HG03280 (cell line): Measurements from ENCODE around the gene CDC14B.
"Not testable (repeated sequence)": the region's sequence is repeated elsewhere in the genome, so short reads cannot be mapped to it uniquely, and the experiment has no call there.

Source experiments
- ATAC-seq: cut with Tn5 transposase; IDR thresholded peaks from one replicate; pipeline ENCODE4 v1.9.1; 2021; ENCODE audit warnings: mild to moderate bottlenecking, moderate library complexity; ENCODE audit not compliant: unreplicated experiment

CDC14B gene

DNA sequence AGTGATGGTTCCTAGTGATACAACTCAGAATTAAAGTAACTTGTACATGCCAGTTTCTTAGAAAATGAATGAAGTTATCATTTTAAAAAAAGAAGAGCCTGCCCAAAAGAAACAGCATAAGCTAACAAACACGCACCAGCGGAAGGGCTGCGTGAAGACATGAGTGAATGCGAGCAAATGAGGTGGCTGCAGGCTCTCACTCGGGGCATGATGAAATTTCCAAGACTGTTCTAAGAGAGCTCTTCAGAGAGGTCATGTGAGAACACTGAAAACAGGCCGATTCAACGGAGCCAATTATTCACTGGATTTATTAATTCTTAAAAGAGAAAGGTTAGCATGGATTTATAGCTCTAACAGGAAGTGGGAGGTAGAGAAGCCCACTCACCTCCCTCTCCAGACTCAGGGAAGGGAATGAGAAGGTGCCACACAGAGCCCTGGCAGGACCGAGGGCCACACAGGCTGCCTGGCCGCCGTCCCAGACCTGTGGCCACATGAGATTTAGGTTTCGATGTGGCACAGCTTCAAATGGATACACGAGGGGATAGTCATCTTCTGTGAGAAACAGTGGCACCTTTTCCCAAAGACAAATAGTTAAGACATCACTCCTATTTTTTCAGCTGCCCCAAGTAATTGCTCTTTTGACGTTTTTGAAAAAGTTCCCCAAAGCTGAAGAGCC, 114.2 kb downstream of the CDC14B start:
- no peak for ATAC-seq

- ATAC-seq = no peak
Measured at GRCh38 chr9:96503918-96504317, 115.7 kb downstream of the CDC14B start.

- not testable (repeated sequence) for ATAC-seq
Measured at GRCh38 chr9:96503374-96503748, 116.3 kb downstream of the CDC14B start.

GRCh38 chr9:96502539-96503373, 116.9 kb downstream of the CDC14B start:
- no peak for ATAC-seq

GRCh38 chr9:96501633-96502538, 117.8 kb downstream of the CDC14B start:
- ATAC-seq = no peak

DNA sequence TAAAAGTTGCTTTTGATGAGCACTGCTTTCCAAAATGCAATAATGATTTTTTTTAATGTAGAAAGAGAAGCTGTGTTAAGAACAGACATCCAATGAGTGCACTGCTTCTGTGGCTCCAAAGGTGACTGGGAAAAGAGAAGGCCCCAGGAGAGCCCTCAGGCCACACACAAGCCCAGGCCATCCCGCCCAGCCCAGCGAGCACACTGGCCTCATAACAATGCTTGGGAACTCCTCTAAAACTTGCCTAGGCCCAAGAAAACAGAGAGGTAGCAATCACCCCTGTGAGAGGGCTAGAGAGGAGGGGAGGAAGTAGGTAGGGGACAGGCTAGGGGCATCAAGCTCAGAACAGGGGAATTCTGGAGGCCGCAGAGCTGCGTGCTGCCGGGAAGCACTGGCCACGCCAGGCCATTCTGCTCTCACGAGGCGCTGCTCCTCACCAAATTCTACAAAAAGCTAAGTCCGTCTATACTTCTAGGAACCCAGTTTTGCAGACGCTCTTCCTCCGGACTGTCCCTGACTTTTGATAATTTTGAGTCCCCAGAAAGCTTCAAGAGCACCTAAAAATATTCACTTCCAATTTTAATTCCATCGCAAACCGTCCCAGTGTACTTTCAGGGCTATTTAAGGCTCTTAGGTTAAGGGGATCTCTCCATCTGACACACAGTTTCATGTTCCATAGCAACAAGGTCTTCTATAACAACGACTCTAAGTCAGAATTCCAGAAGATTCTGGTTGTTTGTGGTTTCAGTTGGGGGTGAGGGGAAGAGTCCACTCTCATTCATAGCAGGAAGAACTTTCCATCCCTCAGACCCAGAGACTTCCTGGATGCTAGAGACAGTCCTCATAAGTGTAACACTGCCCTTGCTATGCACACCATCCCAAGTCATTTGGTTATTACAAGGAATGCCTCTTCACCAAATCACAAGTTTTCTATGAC, 118.7 kb downstream of the CDC14B start:
- no peak for ATAC-seq

- no peak for ATAC-seq
Measured at GRCh38 chr9:96499257-96499656, 120.4 kb downstream of the CDC14B start.

GRCh38 chr9:96498796-96499195, 120.8 kb downstream of the CDC14B start:
- no peak for ATAC-seq

- no peak for ATAC-seq
Measured at GRCh38 chr9:96497117-96497399, 122.6 kb downstream of the CDC14B start.

DNA sequence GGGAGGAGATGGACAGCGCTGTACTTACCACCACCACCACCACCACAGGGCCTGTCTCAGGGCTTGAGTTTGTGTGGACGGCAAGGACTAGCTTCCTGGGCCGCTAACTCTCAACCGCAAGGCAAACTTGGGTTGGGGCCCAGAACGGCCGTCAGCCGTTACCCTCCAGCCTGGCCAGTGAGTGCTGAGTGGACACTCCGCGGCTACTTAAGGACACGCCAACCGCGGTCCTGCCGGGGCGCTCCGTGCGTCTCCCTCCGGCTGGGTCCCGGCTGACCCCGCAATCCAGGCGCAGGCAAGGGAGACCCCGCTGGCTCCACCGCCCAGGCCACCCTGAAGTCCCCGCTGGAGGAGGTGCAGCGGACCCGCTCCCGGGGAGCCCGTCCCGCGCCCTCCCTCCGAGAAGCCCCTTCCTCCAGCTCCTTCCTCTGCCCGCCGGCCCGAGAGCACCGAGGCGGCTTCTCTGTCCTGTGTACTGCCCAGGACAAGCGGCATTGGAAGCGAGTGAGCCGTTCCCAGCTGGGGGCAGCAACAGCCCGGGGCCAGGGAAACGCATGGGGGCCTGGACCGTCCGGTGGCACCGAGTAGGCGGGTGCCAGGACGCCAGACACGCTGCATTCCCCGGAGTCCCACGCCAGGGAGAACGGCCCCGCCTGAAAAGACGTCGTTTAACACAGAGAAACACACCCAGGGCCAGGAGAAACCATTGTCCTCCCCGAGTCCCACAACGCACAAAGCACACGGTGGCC, 123.1 kb downstream of the CDC14B start:
- no peak for ATAC-seq

- no peak for ATAC-seq
Measured at GRCh38 chr9:96495341-96495740, 124.3 kb downstream of the CDC14B start.

DNA sequence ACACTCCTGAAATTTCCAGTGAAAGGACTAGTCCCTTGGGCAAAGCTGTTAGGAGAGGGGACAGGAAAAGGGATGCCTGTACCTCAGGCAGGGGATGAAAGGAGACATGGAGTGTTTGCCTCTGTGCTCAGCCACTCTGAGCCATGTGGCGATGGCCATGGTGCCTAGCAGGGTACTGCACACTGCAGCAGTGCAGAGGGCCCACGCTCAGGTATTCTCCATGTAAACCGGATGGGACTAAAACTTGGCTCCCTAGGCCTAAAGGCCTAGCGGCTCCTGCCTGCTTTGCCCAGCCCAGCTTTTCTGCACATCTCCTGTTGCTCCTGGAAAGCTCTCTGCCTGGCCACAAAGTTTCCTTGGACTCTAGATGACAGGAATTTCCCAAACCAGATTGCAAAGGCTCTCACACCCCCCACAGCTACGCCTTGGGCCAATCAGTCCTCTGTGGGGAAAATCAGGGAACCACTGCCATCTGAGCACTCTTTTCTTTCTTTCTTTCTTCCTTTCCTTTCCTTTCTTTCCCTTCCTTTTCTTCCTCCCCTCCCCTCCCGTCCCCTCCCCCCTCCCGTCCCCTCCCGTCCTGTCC, 125.3 kb downstream of the CDC14B start:
- ATAC-seq = no peak

DNA sequence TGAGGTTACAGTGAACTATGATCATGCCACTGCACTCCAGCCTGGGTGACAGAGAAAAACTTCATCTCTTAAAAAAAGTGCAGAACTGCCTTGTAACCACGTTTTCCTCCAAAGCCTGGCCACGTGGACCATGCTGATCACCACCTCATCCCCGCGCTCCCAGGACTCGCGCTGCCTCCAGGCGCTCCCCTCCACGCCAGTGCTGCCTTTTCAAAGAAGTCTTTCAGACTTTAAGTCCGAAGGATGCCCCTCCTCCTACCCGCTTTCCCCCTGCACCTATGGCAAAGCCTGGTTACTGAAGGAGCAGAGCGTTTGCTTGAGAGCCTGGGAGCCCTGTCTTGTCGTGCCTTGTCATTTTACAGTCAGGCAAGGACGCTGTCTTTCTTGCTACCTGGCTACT, 125.9 kb downstream of the CDC14B start:
- no peak for ATAC-seq

DNA sequence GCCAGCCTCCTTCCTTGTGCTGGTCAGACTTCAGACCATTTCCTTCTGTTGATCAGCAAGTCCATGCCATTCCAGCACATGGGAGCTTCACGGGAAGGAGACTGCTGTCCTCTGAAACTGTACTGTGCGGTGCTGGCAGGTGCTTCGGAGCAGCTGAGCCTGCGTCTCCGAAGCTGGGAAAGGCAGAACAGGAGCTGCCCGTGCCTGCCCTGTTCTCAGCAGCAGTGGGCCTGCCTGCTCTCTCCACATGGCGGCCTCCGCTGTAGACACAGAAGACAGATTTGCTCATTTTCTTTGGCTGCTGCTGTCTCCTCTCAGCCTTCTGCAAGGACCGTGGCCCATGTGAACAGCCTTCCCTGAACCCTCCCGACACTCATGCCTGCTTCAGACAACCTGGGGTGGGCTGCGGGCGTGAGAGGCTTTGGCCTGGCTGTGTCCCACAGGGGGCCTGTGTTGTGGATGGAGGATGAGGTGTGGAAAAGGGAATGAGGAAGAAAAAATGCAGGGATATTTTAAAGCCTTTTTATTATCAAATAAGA, 126.6 kb downstream of the CDC14B start:
- ATAC-seq = no peak

DNA sequence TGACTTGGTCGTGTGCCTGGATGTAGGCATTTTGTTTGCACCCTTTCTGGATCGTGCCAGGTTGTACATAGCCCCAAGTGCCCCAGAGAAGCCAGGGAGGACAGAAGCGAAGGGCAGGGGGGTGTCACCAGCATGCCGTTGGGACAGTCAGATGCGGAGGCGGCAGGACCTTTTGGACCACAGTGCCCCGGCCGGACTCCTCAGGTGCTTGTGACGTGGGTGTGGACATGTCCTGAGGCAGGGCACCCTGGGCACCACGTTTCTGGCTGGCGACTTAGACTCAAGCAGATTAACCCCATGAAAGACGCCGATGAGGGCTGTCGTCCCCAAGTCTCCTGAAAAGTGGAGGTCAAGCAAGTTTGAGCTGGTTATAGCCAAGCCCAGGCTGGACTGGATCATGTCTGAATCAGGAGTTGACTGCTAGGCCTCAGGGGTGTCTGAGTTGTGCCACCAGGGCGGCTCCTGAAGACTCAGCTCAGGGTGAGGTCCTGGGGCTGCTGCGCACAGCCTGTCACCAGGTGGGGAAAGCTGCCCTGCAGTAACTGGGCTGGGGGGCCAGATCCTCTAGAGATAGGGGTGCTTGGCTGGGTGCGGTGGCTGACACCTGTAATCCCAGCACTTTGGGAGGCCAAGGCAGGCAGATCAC, 127.6 kb downstream of the CDC14B start:
- no peak for ATAC-seq

DNA sequence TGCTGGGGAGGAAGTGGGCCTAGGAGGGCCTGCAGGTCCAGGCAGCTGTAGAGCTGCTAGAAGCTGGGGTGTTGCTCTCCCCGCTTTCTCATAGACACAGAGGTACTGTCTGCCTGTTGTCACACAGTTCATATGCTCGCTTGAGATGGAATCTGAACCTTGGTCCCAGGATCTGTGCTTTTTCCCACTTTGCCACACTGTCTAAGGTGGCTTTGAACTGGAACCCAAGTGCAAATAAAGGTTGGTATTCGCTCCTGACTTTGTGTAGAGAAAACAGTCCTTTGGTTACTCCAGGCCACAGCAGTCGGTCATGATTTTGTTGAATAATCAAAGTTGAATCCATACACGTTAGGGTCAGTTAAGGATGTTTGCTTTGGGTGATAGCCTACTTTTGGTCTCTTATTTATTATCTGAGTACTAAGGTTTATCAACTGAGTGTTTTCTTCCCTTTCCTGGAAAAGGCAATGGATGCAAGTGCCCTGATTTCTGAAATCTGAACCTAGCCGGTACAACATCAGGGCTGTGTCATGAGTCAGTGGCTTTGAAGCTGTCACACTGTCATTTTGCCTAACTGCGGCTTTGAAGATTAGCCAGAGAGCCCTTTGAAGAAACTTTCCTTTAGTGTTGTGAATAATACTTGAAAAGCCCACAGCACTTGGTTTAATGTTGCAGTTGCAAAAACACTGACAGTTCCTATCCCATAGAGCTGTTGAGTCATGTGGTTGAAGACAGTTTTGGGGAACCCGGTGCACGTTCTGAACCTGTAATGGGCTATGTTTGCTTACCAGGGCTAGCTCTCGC, 128.4 kb downstream of the CDC14B start:
- no peak for ATAC-seq

DNA sequence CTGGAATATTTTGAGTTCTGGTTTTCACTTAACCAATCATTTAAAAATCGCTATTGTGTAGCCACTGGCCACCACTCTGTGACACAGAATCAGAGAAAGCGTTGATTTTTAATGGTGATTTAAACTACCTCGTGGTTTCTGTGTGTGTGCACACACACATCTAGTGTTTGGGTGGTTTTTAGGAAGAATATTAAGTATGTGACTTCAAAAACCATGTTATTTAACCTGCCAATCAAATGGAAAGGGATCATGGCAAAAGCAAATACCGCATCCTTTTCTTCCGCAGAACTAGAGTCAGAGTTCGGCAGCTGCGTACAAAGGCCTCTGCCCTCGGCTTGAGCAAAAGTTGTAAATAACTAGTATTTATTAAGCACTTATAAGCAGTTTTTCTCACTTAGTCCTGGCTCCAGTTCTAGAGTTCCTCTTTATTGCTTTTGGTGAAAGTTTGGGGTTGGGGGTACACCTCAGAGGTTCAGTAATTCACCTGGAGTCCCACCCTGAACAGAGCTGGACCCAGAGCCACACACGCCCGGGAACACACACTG, 129.0 kb downstream of the CDC14B start:
- ATAC-seq = no peak
